NT2/D1 (cell line): ENCODE measurements around the gene MUTYH.
A peak's percentile ranks its signal among the peaks of the same experiment; 100 is the strongest.

Experiments used
- DNase-seq: peaks from one replicate; pipeline ENCODE4 v3.0.0-alpha.2; 2011; ENCODE audit warnings: low read depth, low spot score
- H3K27me3 ChIP-seq: 2 replicates; pipeline ENCODE4 v1.6.0; 2011; ENCODE audit warnings: mild to moderate bottlenecking; ENCODE audit not compliant: insufficient read length, insufficient read depth
- H3K36me3 ChIP-seq: 2 replicates; pipeline ENCODE4 v1.6.1; 2011; ENCODE audit warnings: mild to moderate bottlenecking, low read length, mixed read lengths; ENCODE audit not compliant: insufficient read depth, insufficient read length
- H3K4me1 ChIP-seq: 2 replicates; pipeline ENCODE4 v1.5.1; 2011; ENCODE audit not compliant: insufficient read depth, insufficient read length
- H3K4me3 ChIP-seq: 2 replicates; pipeline ENCODE4 v1.5.1; 2011; ENCODE audit warnings: low read depth; ENCODE audit not compliant: insufficient read length
- H3K9ac ChIP-seq: 2 replicates; pipeline ENCODE4 v1.6.0; 2011; ENCODE audit warnings: low read depth; ENCODE audit not compliant: insufficient read length
- H3K9me3 ChIP-seq: 2 replicates; pipeline ENCODE4 v1.5.1; 2011; ENCODE audit warnings: mild to moderate bottlenecking, low read length; ENCODE audit not compliant: insufficient read depth
- SUZ12 ChIP-seq: IDR thresholded peaks from 2 replicates; pipeline ENCODE4 v1.6.1; 2011; ENCODE audit not compliant: insufficient read length, insufficient read depth; ENCODE audit errors: extremely low read depth
- YY1 ChIP-seq: IDR thresholded peaks from 2 replicates; pipeline ENCODE4 v1.6.1; 2011; ENCODE audit not compliant: insufficient read length, insufficient read depth
- ZNF274 ChIP-seq: IDR thresholded peaks from 2 replicates; pipeline ENCODE4 v1.6.1; 2011; ENCODE audit warnings: mild to moderate bottlenecking, low read depth, low read length

Gene MUTYH

GRCh38 chr1:45306905-45307304 is 33.3 kb downstream of the MUTYH start:
- peaks cover 7% of the 10 kb centered on the region for H3K4me1 ChIP-seq
- no peak for TF ChIP-seq ZNF274
- no peak for TF ChIP-seq YY1
- no peak for TF ChIP-seq SUZ12
- no peaks in the 10 kb centered on the region for H3K27me3 ChIP-seq
- DNase-seq, result no peak
- H3K9me3 ChIP-seq, result peaks cover 18% of the 10 kb centered on the region; the same call in 1 of the 2 replicates
- no peaks in the 10 kb centered on the region for H3K36me3 ChIP-seq
- H3K4me3 ChIP-seq, result no peak overlapping the region
- H3K9ac ChIP-seq, result no peak overlapping the region

GRCh38 chr1:45306319-45306718 is 33.9 kb downstream of the MUTYH start:
- no peak for DNase-seq
- no peaks in the 10 kb centered on the region for H3K27me3 ChIP-seq
- H3K36me3 ChIP-seq, result no peaks in the 10 kb centered on the region
- H3K4me1 ChIP-seq, result peaks cover 7% of the 10 kb centered on the region
- peak overlapping the region; percentile 4 for H3K9ac ChIP-seq
- no peak overlapping the region for H3K4me3 ChIP-seq
- TF ChIP-seq YY1 (no peak), ZNF274 (no peak), SUZ12 (no peak)
- peaks cover 14% of the 10 kb centered on the region; the same call in 1 of the 2 replicates for H3K9me3 ChIP-seq

- Histone ChIP-seq H3K4me1 (peaks cover 7% of the 10 kb centered on the region), H3K9ac (no peak overlapping the region), H3K9me3 (peaks cover 5% of the 10 kb centered on the region; the same call in 1 of the 2 replicates), H3K36me3 (no peaks in the 10 kb centered on the region), H3K4me3 (no peak overlapping the region), H3K27me3 (no peaks in the 10 kb centered on the region)
- DNase-seq, result no peak
- TF ChIP-seq ZNF274, result no peak
- no peak for TF ChIP-seq YY1
- TF ChIP-seq SUZ12, result no peak
Measured at GRCh38 chr1:45305231-45305630, 35.0 kb downstream of the MUTYH start.

GRCh38 chr1:45304311-45305081 is 35.7 kb downstream of the MUTYH start:
- Histone ChIP-seq H3K9ac (peak overlapping the region; percentile 98), H3K27me3 (no peaks in the 10 kb centered on the region), H3K4me1 (peaks cover 7% of the 10 kb centered on the region), H3K4me3 (peak overlapping the region; percentile 77), H3K36me3 (no peaks in the 10 kb centered on the region), H3K9me3 (peaks cover 5% of the 10 kb centered on the region; the same call in 1 of the 2 replicates)
- TF ChIP-seq YY1 (no peak), ZNF274 (no peak), SUZ12 (no peak)
- DNase-seq, result no peak

- Histone ChIP-seq H3K9me3 (peaks cover 5% of the 10 kb centered on the region; the same call in 1 of the 2 replicates), H3K9ac (peak overlapping the region; percentile 98), H3K4me1 (peaks cover 8% of the 10 kb centered on the region), H3K36me3 (no peaks in the 10 kb centered on the region), H3K4me3 (peak overlapping the region; percentile 77), H3K27me3 (no peaks in the 10 kb centered on the region)
- TF ChIP-seq YY1 (no peak), SUZ12 (no peak), ZNF274 (no peak)
- DNase-seq, result peak; percentile 99
Measured at GRCh38 chr1:45303520-45304310, 36.5 kb downstream of the MUTYH start.

- Histone ChIP-seq H3K36me3 (no peaks in the 10 kb centered on the region), H3K9me3 (peaks cover 5% of the 10 kb centered on the region; the same call in 1 of the 2 replicates), H3K9ac (peak overlapping the region; percentile 75), H3K4me1 (peaks cover 10% of the 10 kb centered on the region), H3K4me3 (peak overlapping the region; percentile 50), H3K27me3 (no peaks in the 10 kb centered on the region)
- no peak for DNase-seq
- TF ChIP-seq YY1 (no peak), SUZ12 (no peak), ZNF274 (no peak)
Measured at GRCh38 chr1:45302505-45303150, 37.6 kb downstream of the MUTYH start.
